Right lobe of liver (tissue), 6 donors: ENCODE measurements around the gene CEACAM3. TPM values are rescaled to one million over a fixed set of nuclear protein-coding genes. Genes with fewer than 3 reads are reported as not detected.
"Not testable (repeated sequence)": the region's sequence is repeated elsewhere in the genome, so short reads cannot be mapped to it uniquely, and the experiment has no call there.

ENCODE experiments used
- ATAC-seq, 4 donors: fragments of 200-7000 bp; cut with Tn5 transposase; one replicate each; pipeline ENCODE4 v1.9.1; 2020; ENCODE audit warnings: mild to moderate bottlenecking in 4 of 4, moderate library complexity in 4 of 4
- DNase-seq, 3 donors: peaks; one replicate each; pipeline ENCODE4 v3.0.0-alpha.2; 2020
- H3K27ac ChIP-seq, 3 donors: fragments of 200-600 bp; one replicate each; pipeline ENCODE4 v1.8.0; 2022
- H3K27me3 ChIP-seq, 2 donors: fragments of 200-600 bp; one replicate each; pipeline ENCODE4 v1.8.0; 2022
- H3K36me3 ChIP-seq, 4 donors: fragments of 200-600 bp; sonication (generic) in 1 of 4; one replicate each; pipeline versions ENCODE4 v1.5.1 to v1.8.0; 2017 to 2022; ENCODE audit warnings: control low read depth in 1 of 4
- H3K4me1 ChIP-seq, 4 donors: fragments of 200-600 bp; sonication (generic) in 1 of 4; one replicate each; pipeline versions ENCODE4 v1.5.1 to v1.8.0; 2017 to 2022; ENCODE audit warnings: control low read depth in 1 of 4
- H3K4me3 ChIP-seq, 3 donors: fragments of 200-600 bp; one replicate each; pipeline ENCODE4 v1.8.0; 2022
- H3K9me3 ChIP-seq, 4 donors: fragments of 200-600 bp; sonication (generic) in 1 of 4; one replicate each; pipeline versions ENCODE4 v1.5.1 to v1.8.0; 2017 to 2022; ENCODE audit warnings: control low read depth in 1 of 4
- CTCF ChIP-seq, 4 donors: fragments of 200-600 bp in 3 of 4; fragments of 450-650 bp in 1 of 4; IDR thresholded peaks; one replicate each; pipeline versions ENCODE4 v1.5.1 to v1.8.0; 2016 to 2022; ENCODE audit warnings: antibody characterized with exemption in 4 of 4, mild to moderate bottlenecking in 2 of 4
- POLR2A ChIP-seq: fragments of 450-650 bp; IDR thresholded peaks from one replicate; pipeline ENCODE4 v1.6.1; 2017; ENCODE audit warnings: antibody characterized with exemption, mild to moderate bottlenecking
- WGBS: methylation state at CpG from one replicate; pipeline ENCODE4 v1.1.6; 2018; ENCODE audit warnings: low coverage, low lambda C conversion rate; ENCODE audit not compliant: insufficient coverage; ENCODE audit errors: missing lambda C conversion rate; 5-methylcytosine and 5-hydroxymethylcytosine counted together
- intact Hi-C, 2 donors: fragments of 100-400 bp; cut with DNase I; formaldehyde crosslinking; loops; one replicate each; pipeline versions ENCODE4 v1.11.2 to v1.14.1; 2022
- total RNA-seq, 6 experiments: library from RNA; depleted of rRNA in 2 of 6; stranded (reverse); fragments of >200 nt in 2 of 6; fragmentation: NEBNext Ultra II Directional in 3 of 6; extraction: Animal tissue kit (Norgen Biotek cat#: 25700) in 3 of 6; gene quantifications; one replicate each; pipeline versions ENCODE4 v1.1.0 to v1.2.4, GENCODE V29; 2016 to 2023
- donor health status: DM: no; HTN: yes; CAD: no.
- donor health status: DM: no; HTN: no; CAD: no.
- donor health status: DM: no; HTN: no; CAD: no.
- donor health status: DM: no; HTN: yes; CAD: no.
- donor health status: DM: no; HTN: yes; CAD: no.

Gene CEACAM3
- total RNA-seq, 6 experiments from 2014 or later: 0.42 to 0.73 (median 0.51) TPM

GRCh38 chr19:41753936-41754529 is 42.4 kb upstream of the CEACAM3 start:
- intact Hi-C loops: no loop called here
- H3K4me1 ChIP-seq: no peaks in the 10 kb centered on the region
- no peaks in the 10 kb centered on the region for H3K36me3 ChIP-seq
- no peak overlapping the region for H3K27ac ChIP-seq
- no peak overlapping the region for H3K4me3 ChIP-seq
- H3K9me3 ChIP-seq: no peaks in the 10 kb centered on the region
- 0% methylated on average over 4 of the region's 4 CpGs for WGBS
- peak; percentile 39 to 72 (median 66) for TF ChIP-seq CTCF (IDR thresholded peaks at IDR 0.05)
- no peak for TF ChIP-seq POLR2A
- peak; percentile 75 to 84 (median 82) for ATAC-seq
- H3K27me3 ChIP-seq: no peaks in the 10 kb centered on the region
- DNase-seq: peak in 1 of 3 donors; percentile 39

- no peak for DNase-seq
- TF ChIP-seq POLR2A (no peak), CTCF (IDR thresholded peaks at IDR 0.05) (no peak)
- Histone ChIP-seq H3K36me3 (no peaks in the 10 kb centered on the region), H3K4me1 (no peaks in the 10 kb centered on the region), H3K27me3 (no peaks in the 10 kb centered on the region), H3K9me3 (no peaks in the 10 kb centered on the region), H3K4me3 (no peak within 1 kb of the TSS), H3K27ac (no peak within 1 kb of the TSS)
- intact Hi-C loops: no loop called here
- 33% methylated on average over 2 of the region's 3 CpGs for WGBS
- ATAC-seq: no peak
These were observed 41.0 kb upstream of the CEACAM3 start, which contains the start of gene CEACAM6 for GRCh38 chr19:41755328-41755913. CEACAM6 (plus strand) TSS chr19:41755530; CDS start chr19:41755639, 109 bp downstream.

GRCh38 chr19:41758846-41759245 is 37.5 kb upstream of the CEACAM3 start:
- intact Hi-C loops: no loop called here
- no peaks in the 10 kb centered on the region for H3K36me3 ChIP-seq
- H3K4me3 ChIP-seq: no peak overlapping the region
- TF ChIP-seq CTCF (IDR thresholded peaks at IDR 0.05) (no peak), POLR2A (no peak)
- no peaks in the 10 kb centered on the region for H3K4me1 ChIP-seq
- ATAC-seq: no peak
- H3K27me3 ChIP-seq: no peaks in the 10 kb centered on the region
- 40% methylated on average over 4 of the region's 9 CpGs for WGBS
- DNase-seq: no peak
- no peak overlapping the region for H3K27ac ChIP-seq
- no peaks in the 10 kb centered on the region for H3K9me3 ChIP-seq

- intact Hi-C loops: no loop called here
- ATAC-seq (no peak), DNase-seq (no peak)
- H3K4me1 ChIP-seq: no peaks in the 10 kb centered on the region
- H3K36me3 ChIP-seq: no peaks in the 10 kb centered on the region
- whole genome bisulfite sequencing: 71% methylated on average over 2 of the region's 2 CpGs
- no peak overlapping the region for H3K4me3 ChIP-seq
- TF ChIP-seq CTCF (IDR thresholded peaks at IDR 0.05) (no peak), POLR2A (no peak)
- H3K27ac ChIP-seq: no peak overlapping the region
- no peaks in the 10 kb centered on the region for H3K27me3 ChIP-seq
- H3K9me3 ChIP-seq: no peaks in the 10 kb centered on the region
These were observed 29.3 kb upstream of the CEACAM3 start for GRCh38 chr19:41767115-41767514.

GRCh38 chr19:41768105-41768504 is 28.3 kb upstream of the CEACAM3 start:
- H3K27ac ChIP-seq, H3K9me3 ChIP-seq, H3K36me3 ChIP-seq, H3K4me1 ChIP-seq, H3K27me3 ChIP-seq, intact Hi-C loops, H3K4me3 ChIP-seq, ATAC-seq, DNase-seq: not testable (repeated sequence)
- WGBS: 52% methylated on average over 4 of the region's 5 CpGs
